ENCODE data around the gene CREBL2. TPM values are rescaled to one million over a fixed set of nuclear protein-coding genes. Genes with fewer than 3 reads are reported as not detected.

The CREBL2 gene
- total and polyA plus RNA-seq, 4 donors = 18.3 to 50.5 (median 27.6) TPM

DNA sequence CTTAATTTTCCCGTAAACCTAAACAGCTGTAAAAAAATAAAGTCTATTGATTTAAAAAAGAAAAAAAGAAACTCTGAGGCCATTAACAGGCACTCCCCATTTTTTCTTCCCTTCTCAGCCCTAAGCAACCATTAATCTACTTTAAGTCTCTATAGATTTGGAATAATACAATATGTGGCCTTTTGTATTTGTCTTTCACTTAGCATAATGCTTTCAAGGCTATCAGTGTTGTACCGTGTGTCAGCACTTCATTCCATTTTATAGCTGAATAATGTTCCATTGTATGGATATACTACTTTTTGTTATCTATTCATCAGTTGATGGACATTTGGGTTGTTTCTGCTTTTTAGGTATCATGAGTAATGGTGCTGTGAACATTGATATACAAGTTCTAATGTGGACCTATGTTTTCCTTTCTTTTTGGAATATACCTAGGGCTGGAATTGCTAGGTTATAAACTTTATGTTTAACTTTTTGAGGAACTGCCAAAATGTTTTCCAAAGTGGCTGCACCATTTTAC is 15.7 kb downstream of the CREBL2 start:
- Histone ChIP-seq H3K4me3 (no peak overlapping the region), H3K36me3 (ENCODE audit: control insufficient read depth in 4 of 4, insufficient read depth in 4 of 4, low read length in 4 of 4) (peaks cover 0 to 3% (median 0%) of the 10 kb centered on the region in 4 donors), H3K27me3 (ENCODE audit: control insufficient read depth in 3 of 3, insufficient read depth in 3 of 3, low read length in 2 of 3) (no peaks in the 10 kb centered on the region), H3K9me3 (ENCODE audit: control insufficient read depth in 4 of 4, insufficient read depth in 3 of 4, low read length in 3 of 4) (peaks cover 0 to 5% (median 1%) of the 10 kb centered on the region in 4 donors), H3K4me1 (ENCODE audit: control insufficient read depth in 5 of 5, insufficient read depth in 5 of 5, low read length in 5 of 5) (peaks cover 0 to 3% (median 0%) of the 10 kb centered on the region in 5 donors), H3K9ac (ENCODE audit: insufficient read depth in 1 of 2, low read length in 2 of 2) (no peak overlapping the region), H3K27ac (ENCODE audit: low read depth in 1 of 2, low read length in 1 of 2) (no peak overlapping the region)
- DNase-seq (no peak), ATAC-seq (ENCODE audit: insufficient read depth, low FRiP score) (no peak)
- 95 to 98% methylated on average over 2 of the region's 2 CpGs for WGBS, 2 donors
- TF ChIP-seq, protein P1, sequence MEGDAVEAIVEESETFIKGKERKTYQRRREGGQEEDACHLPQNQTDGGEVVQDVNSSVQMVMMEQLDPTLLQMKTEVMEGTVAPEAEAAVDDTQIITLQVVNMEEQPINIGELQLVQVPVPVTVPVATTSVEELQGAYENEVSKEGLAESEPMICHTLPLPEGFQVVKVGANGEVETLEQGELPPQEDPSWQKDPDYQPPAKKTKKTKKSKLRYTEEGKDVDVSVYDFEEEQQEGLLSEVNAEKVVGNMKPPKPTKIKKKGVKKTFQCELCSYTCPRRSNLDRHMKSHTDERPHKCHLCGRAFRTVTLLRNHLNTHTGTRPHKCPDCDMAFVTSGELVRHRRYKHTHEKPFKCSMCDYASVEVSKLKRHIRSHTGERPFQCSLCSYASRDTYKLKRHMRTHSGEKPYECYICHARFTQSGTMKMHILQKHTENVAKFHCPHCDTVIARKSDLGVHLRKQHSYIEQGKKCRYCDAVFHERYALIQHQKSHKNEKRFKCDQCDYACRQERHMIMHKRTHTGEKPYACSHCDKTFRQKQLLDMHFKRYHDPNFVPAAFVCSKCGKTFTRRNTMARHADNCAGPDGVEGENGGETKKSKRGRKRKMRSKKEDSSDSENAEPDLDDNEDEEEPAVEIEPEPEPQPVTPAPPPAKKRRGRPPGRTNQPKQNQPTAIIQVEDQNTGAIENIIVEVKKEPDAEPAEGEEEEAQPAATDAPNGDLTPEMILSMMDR (IDR thresholded peaks at IDR 0.05; ENCODE audit: control extremely low read depth, extremely low read depth) = no peak

DNA sequence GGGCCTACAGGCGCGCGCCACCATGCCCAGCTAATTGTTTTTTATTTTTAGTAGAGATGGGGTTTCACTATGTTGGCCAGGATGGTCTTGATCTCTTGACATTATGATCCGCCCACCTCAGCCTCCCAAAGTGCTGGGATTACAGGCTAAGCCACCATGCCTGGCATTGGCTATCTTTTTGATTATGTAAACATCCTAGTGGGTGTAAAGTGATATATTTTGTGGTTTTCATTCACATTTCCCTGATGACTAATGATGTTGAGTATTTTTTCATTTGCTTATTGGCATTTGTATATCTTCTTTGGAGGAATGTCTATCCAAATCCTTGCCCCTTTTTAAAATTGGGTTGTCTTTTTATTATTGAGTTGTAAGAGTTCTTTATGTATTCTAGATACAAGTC is 16.3 kb downstream of the CREBL2 start:
- Histone ChIP-seq H3K36me3 (ENCODE audit: control insufficient read depth in 4 of 4, insufficient read depth in 4 of 4, low read length in 4 of 4) (peaks cover 0 to 3% (median 0%) of the 10 kb centered on the region in 4 donors), H3K9ac (ENCODE audit: insufficient read depth in 1 of 2, low read length in 2 of 2) (no peak overlapping the region), H3K27me3 (ENCODE audit: control insufficient read depth in 3 of 3, insufficient read depth in 3 of 3, low read length in 2 of 3) (no peaks in the 10 kb centered on the region), H3K27ac (ENCODE audit: low read depth in 1 of 2, low read length in 1 of 2) (no peak overlapping the region), H3K4me3 (no peak overlapping the region), H3K4me1 (ENCODE audit: control insufficient read depth in 5 of 5, insufficient read depth in 5 of 5, low read length in 5 of 5) (peaks cover 0 to 3% (median 0%) of the 10 kb centered on the region in 5 donors), H3K9me3 (ENCODE audit: control insufficient read depth in 4 of 4, insufficient read depth in 3 of 4, low read length in 3 of 4) (peaks cover 0 to 5% (median 1%) of the 10 kb centered on the region in 4 donors)
- WGBS, 2 donors = 97 to 99% methylated on average over 4 of the region's 4 CpGs
- TF ChIP-seq, protein P1 (IDR thresholded peaks at IDR 0.05; ENCODE audit: control extremely low read depth, extremely low read depth) = no peak
- ATAC-seq (ENCODE audit: insufficient read depth, low FRiP score) = no peak
- DNase-seq = no peak

DNA sequence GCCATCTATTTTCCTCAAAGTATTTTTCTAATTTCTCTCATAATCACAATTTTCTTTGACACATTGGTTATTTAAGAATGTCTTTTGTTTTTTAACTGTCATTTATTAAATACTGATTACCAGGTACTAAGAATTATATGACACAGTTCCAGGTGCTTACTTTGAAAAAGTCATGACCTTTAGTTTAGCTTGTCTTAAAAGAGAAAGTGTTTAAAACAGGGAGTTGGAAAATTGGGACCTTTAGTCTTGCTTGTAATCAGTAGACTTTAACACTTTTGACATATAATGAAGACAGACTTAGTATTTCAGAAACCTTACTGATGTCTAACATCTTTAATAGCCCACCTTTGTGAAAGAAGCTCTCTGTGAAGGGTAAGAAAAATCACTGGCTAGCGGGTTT is 19.2 kb downstream of the CREBL2 start:
- Histone ChIP-seq H3K4me1 (ENCODE audit: control insufficient read depth in 5 of 5, insufficient read depth in 5 of 5, low read length in 5 of 5) (peaks cover 0 to 3% (median 0%) of the 10 kb centered on the region in 5 donors), H3K36me3 (ENCODE audit: control insufficient read depth in 4 of 4, insufficient read depth in 4 of 4, low read length in 4 of 4) (peaks cover 0 to 7% (median 1%) of the 10 kb centered on the region in 4 donors), H3K9ac (ENCODE audit: insufficient read depth in 1 of 2, low read length in 2 of 2) (no peak overlapping the region), H3K9me3 (ENCODE audit: control insufficient read depth in 4 of 4, insufficient read depth in 3 of 4, low read length in 3 of 4) (no peaks in the 10 kb centered on the region), H3K4me3 (no peak overlapping the region), H3K27ac (ENCODE audit: low read depth in 1 of 2, low read length in 1 of 2) (no peak overlapping the region), H3K27me3 (ENCODE audit: control insufficient read depth in 3 of 3, insufficient read depth in 3 of 3, low read length in 2 of 3) (no peaks in the 10 kb centered on the region)
- TF ChIP-seq, protein P1 (IDR thresholded peaks at IDR 0.05; ENCODE audit: control extremely low read depth, extremely low read depth) = no peak
- 91 to 99% methylated on average over 1 of the region's 1 CpG for WGBS, 2 donors
- DNase-seq (no peak), ATAC-seq (ENCODE audit: insufficient read depth, low FRiP score) (no peak)

DNA sequence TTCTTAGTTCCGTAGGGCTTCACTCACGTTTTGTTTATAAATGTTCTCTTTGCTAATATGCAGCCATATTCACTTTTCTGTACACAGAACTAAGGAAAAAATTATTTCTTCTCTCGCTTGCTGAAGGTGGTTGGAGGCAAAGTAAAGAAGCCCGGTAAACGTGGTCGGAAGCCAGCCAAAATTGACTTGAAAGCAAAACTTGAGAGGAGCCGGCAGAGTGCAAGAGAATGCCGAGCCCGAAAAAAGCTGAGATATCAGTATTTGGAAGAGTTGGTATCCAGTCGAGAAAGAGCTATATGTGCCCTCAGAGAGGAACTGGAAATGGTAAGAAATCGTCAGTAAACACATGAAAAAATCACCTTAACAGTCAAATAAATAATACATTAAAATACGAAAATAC is 24.0 kb downstream of the CREBL2 start:
- DNase-seq (no peak), ATAC-seq (ENCODE audit: insufficient read depth, low FRiP score) (no peak)
- H3K36me3 ChIP-seq (ENCODE audit: control insufficient read depth in 4 of 4, insufficient read depth in 4 of 4, low read length in 4 of 4) = peaks cover 3 to 37% (median 25%) of the 10 kb centered on the region in 4 donors
- no peaks in the 10 kb centered on the region for H3K27me3 ChIP-seq (ENCODE audit: control insufficient read depth in 3 of 3, insufficient read depth in 3 of 3, low read length in 2 of 3)
- H3K9me3 ChIP-seq (ENCODE audit: control insufficient read depth in 4 of 4, insufficient read depth in 3 of 4, low read length in 3 of 4) = no peaks in the 10 kb centered on the region
- peaks cover 0 to 3% (median 0%) of the 10 kb centered on the region in 5 donors for H3K4me1 ChIP-seq (ENCODE audit: control insufficient read depth in 5 of 5, insufficient read depth in 5 of 5, low read length in 5 of 5)
- no peak overlapping the region for H3K4me3 ChIP-seq
- TF ChIP-seq, protein P1 (IDR thresholded peaks at IDR 0.05; ENCODE audit: control extremely low read depth, extremely low read depth) = no peak
- H3K27ac ChIP-seq (ENCODE audit: low read depth in 1 of 2, low read length in 1 of 2) = no peak overlapping the region
- 97 to 98% methylated on average over 12 of the region's 12 CpGs for WGBS, 2 donors
- no peak overlapping the region for H3K9ac ChIP-seq (ENCODE audit: insufficient read depth in 1 of 2, low read length in 2 of 2)
